GM19452 (cell line): ENCODE results near the gene KLHL7.

Experiments used
- ATAC-seq: cut with Tn5 transposase; IDR thresholded peaks from one replicate; pipeline ENCODE4 v1.9.1; 2021; ENCODE audit not compliant: unreplicated experiment

Gene KLHL7, protein sequence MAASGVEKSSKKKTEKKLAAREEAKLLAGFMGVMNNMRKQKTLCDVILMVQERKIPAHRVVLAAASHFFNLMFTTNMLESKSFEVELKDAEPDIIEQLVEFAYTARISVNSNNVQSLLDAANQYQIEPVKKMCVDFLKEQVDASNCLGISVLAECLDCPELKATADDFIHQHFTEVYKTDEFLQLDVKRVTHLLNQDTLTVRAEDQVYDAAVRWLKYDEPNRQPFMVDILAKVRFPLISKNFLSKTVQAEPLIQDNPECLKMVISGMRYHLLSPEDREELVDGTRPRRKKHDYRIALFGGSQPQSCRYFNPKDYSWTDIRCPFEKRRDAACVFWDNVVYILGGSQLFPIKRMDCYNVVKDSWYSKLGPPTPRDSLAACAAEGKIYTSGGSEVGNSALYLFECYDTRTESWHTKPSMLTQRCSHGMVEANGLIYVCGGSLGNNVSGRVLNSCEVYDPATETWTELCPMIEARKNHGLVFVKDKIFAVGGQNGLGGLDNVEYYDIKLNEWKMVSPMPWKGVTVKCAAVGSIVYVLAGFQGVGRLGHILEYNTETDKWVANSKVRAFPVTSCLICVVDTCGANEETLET

DNA sequence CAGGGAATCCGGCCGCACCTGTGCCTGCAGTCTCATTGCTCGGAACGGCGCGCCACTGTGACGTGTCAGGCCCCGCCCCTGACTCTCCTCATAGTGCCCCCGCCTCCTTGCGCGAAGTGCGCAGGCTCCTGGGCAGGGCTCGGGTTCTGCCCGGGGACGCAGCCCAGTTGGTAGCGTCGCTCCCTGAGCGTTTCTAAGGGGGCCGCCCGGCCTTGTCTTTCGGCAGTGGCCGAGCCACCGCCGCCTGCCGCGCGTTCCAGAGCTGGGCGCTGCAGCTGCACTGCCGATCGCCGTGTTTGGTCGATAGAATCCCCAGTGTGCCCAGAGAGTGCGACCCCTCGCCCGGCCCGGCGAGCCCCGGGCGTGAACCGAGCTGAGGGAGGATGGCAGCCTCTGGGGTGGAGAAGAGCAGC lies at the start of gene KLHL7:
KLHL7 (plus strand) TSS at position 142 of the 413 bp plus-strand sequence; CDS start at position 384, 242 bp downstream.
- ATAC-seq = peak; percentile 97

DNA sequence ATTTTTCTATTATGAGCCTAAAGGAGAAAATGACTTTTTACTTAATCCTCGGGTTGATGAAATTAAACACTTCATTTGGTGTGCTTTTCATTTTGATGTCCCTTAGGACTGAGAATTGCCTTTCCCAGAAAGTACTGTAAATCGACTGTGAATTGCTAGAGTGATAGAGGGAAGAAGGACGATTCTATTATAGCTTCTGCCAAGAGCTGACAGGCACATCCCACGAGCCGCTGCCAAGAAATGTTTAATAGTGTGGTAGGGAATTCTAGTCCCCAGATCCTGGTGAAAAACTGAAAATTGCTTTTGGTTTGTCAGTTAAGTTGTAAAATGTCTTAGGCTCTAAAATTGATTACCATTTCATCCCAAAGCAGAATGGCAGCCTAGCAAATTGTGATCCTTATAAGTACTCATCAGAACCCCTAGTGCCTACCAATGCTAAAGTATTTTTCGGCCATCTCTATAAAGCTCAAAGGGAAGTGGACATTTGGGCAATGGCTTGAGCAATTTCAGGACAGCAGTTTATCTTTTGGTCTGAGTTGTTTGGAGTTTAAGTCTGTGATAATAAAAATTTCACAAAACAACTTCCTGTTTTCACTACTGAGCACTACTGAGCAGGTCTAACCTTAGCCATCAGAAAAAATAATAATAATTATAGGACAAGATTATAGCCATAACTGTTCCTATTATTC lies 47.0 kb upstream of the KLHL7 start:
- ATAC-seq = no peak

DNA sequence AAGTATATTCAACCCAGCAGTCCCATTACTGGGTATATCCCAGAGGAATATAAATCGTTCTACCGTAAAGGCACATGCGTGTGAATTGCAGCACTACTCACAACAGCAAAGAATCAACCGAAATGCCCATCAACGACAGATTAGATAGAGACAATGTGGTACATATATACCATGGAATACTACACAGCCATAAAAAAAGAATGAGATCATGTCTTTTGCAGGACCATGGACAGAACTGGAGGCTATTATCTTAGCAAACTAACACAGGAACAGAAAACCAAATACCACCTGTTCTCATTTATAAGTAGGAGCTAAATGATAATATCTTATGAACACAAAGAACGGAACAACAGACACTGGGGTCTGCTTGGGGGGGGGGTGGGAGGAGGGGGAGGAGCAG lies 44.3 kb upstream of the KLHL7 start:
- no peak for ATAC-seq

DNA sequence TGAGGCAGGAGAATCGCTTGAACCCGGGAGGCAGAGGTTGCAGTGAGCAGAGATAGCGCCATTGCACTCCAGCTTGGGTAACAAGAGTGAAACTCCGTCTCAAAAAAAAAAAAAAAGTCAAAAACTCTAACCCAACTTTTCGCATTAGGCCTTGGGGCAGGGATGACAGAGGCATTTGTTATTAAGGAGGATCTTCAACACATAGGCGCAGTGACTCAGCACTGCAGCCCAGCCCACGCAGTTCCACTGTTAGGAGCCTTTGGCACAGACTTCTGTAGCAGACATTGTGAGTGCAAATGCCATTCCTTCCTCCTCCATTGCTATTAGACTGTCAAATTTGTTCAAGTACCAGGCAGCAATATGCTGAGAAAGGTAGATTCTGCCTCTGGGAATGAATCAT lies 43.1 kb upstream of the KLHL7 start:
- ATAC-seq = no peak

DNA sequence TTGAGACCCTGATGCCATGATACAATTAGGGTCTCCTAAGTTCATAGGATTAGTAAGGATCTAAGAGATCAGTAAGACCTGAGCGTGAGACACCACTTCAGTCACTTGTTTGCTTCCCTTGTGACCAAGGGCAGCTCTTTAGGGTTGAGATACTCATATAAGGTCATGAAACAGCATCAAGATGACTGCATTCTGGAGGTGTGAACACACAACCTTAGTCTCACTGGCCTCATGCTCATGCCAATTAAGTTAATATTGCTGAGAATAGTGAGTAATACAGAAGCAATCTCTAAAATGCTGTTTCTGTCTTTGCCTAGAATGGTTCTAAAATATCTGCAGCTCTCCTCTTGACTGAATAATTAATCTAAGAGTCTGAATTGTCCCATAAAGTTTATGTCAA lies 39.6 kb upstream of the KLHL7 start:
- no peak for ATAC-seq

DNA sequence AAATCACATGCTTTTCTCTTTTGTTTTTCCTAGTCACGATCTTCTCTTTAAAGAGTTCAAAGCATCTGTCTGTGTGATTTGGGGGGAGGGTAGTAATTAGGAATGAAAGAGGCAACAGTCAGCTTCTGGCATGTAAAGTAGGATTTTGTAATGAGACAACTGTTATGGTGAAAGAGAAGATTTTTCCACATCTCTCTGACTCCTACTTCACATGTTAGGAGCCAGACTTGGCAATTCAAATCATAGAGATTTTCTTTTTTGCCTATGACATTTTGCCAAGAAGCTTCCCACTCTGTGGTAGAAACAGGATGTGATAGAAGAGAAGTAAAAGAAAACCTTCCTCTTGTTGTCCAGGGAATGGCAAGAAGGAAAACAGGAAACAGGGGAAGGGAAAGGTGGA lies 38.3 kb upstream of the KLHL7 start:
- ATAC-seq = no peak

DNA sequence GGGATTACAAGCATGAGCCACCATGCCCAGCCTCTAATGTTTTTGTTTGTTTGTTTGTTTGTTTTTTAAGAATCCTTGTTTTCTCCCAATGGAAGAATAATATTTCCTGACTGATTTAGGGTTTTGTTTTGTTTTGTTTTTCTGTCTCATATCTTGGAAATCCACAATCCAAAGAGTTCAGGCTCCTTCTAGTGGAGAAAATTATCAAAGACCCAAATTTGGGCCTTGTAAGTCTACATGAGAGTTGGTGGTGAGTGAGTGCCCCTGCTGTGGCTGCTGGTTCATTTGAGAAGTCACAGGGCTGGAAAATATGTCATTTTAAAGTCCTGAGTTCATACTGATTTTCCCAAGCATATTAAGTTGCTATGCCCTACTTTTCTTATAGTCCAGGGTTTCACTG lies 33.5 kb upstream of the KLHL7 start:
- no peak for ATAC-seq

DNA sequence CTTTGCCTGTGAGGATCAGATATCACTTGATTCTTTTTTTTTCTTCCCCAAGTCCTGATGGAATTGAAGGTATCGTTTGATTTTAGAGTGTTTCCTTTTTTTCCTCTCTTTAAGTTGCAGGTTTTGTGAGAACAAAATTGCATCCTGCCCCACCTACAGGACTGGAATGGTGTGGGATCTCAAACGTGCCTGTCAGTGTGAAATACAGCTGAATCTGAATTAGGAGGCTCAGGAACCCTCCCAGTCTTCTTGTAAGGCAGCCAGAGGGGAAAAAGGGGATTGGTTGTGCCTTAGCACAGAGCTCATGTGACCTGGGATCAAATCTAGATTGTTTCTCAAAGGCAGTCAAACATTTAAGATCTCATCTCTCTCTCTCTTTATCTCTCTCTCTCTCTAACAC lies 32.7 kb upstream of the KLHL7 start:
- ATAC-seq = no peak

DNA sequence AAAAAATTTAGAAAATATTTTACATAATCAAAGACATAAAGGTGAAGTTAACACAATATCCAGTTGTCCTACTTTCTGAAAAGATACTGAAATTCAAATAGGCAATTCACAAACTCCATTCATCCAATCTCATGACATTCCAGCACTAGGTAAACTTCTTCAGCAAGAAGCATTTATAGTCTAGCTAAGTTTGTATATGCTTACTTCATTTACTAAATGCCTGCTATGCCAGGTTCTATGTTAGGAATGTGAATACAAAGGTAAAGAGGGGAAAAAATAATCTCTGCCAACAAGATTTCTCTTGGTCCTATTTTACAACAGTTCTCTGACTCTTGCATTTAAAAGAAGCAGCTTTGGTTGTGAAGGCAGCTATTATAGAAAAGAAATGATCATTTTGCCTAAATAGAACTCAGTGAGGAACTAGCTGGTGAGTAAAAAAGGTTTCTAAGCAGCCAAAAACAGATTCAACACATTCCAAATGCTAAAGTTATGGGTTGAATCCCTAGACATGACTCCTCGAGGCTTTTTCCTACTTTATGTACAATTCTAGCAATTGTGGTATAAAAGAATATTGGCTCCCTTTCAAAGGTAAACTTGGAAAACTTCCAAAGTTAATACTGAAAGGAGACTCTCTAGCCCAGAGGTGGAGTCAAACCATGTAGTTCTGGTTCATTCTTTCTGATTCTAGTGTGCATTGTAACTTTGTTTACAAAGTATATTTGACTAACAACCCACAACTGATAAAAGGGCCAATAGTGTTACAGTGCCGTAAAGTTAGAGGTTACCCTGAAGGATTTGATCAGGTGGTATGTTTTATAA lies 30.9 kb upstream of the KLHL7 start:
- no peak for ATAC-seq

DNA sequence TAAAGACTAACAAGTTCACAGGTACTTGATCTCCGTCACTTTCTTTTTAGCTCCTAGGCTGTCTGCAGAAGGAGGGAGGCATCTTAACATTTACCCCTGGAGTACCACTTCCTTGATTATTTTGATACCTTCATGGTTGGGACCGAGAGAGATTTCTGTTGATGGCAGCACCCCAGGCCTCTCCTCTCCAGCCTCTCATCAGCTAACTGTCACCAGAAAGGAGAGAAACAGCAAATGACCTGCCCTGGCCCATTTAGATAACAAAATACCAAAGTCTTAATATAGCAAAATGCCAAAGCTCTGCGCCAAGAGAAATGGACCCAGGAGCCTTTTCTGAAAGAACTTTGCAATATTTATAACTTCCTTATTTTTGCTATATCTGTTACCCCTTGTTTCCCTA lies 30.0 kb upstream of the KLHL7 start:
- ATAC-seq = no peak

DNA sequence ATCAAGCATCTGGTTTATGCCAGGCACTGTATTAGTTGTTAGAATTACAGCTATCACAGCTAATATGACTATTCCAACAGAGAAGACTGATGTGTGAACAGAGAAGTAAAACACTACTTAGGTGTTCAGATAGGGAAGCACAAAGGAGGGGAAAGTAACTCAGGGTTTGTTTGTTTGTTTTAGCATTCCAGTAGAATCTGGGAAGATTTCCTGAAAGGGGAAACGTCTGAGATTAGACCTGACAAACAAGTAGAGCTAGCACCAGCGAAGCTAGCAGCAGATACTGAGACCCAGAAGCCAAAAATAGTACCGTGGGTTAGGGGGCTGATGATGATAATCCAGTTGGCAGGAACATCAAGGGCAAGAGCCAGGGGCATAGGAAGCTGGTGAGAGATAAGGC lies 28.8 kb upstream of the KLHL7 start:
- no peak for ATAC-seq

DNA sequence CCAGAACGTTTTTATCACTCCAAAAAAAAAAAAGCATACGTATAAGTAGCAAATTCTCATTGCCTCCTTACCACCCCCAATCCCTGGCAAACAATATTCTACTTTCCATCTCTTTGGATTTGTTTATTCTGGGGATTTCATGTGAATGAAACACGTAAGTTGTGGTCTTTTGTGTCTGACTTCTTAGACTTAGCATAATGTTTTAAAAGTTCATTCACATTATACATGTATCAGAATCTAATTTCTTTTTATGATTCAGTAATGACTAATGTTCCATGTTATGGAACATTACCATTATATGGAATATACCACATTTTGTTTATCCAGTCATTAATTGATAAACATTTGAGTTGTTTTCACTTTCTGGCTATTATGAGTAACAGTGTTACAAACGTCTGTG lies 12.5 kb upstream of the KLHL7 start:
- ATAC-seq = no peak

DNA sequence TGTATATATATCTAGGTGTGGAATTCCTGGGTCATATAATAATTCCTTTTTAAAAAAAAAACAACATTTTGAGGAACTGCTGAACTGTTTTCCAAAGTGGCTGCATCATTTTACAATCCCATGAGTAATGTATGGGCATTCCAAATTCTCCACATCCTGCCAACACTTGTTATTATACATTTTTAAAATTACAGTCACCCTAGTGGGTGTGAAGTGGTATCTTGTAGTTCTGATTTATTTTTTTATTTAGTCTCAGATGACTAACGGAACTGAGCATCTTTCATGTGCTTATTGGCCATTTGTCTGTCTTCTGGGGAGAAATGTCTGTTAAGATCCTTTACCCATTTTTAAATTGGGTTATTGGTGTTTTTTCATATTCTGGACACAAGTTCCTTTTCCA lies 12.0 kb upstream of the KLHL7 start:
- ATAC-seq = no peak

DNA sequence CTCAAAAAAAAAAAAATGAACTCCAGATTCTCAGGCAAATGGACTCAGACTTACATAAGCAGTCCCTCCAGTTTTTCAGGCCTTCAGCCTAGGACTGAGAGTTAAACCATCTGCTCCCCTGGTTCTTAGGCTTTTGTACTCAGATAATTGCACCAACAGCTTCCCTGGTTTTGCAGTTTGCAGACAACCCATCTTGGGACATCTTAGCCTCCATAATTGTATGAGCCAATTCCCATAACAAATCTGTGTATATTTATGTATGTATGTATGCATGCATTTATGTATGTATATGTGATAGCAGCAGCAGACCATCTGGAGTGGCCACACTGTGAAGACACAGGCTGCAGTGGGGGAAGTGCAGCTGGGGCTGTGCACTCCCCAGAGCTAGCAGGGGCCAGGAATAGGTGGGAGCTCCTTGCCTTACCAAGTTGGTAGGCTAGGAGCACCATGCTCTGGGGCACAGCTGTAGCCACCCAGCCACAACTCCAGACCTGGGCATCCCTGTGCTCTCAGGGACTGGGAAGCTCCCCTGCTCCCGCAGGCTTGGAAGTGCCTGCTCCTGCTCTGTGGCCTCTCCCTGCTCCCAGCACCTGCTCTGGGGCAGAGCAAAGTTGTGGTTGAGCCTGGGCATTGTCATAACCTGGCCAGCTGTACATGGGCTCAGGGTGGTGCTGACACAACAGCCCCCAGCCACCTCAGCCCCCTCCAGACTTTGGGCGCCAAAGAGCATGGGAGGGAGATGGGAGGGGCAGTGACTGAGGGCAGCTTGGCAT lies 8.9 kb upstream of the KLHL7 start:
- no peak for ATAC-seq

DNA sequence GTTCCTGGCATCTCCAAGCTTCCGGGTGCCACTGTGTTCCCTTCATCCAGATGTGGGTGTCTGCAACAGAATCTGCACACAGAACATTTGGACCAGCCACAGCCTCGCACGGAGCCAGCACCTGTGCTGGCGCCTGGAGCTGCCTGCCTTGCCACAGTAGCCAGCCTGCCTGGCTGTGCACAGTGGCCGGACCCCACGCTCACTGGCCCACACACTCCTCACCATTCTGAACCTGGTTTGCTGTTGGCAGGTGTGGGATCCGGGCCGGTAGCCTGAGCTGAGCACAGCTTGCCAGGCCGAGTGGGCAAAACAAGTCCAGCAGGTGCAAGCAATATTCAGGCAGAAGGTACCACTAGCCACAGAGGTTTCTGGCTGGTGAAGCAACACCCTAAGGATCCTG lies 7.6 kb upstream of the KLHL7 start:
- ATAC-seq = no peak

DNA sequence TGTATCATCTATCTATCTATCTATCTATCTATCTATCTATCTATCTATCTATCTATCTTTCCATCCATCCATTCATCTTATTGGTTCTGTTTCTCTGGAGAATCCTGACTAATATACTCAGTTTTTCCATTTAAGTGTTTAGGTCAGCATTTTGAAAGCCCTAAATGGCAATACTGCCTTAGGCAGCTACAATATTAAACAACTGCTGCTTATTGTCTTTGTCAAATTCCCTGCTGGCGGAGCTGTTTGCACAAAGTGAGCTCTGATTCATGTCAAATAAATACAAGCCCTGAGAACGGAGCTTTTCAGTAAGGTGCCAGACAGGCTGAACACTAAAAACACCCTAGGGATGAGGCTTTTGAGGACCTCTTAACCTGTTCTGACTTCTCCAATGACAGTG lies 7.1 kb upstream of the KLHL7 start:
- ATAC-seq = no peak

DNA sequence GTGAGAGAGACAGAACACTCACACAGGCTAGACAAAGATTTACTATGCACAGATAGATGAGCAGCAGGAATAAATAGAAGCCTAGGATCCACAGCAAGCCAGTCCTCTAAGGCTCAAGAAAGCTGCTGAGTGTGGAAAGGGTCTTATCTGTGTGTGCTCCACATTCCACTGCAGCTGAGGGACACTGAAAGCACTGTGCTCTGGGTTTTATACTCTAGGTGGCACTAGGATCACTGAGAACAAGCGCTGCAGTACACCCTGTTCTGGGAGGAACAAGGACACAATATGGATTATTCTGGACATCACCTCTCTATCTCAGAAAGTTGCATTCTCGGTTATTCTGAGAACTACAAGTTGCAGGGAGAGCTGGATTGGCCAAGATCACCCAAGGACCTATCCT lies 4.9 kb upstream of the KLHL7 start:
- no peak for ATAC-seq

DNA sequence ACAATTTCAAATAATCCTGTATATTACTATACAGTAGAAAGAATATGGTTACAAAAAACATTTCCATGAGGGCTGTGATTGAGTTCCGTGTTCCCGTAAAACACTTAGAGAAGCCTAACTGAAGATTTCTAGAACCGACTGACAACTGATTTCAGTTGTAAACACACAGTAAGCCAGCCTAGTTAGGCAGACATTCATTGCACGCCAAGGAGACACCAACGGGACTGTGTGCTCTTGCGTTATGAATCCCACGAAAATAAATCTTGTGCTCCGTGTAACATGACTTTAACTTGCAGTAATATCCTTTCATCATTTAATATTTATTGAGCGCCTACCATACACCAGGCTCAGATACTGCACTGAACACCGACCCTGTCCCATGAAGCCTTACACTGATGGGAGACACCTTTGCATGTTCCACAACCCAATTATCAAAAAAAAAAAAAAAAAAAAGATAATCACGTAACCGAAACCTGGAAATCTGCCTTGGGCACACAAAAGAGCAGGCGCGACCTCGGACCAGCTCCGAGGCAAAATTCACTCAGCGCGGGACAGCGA lies 420 bp upstream of the KLHL7 start:
- ATAC-seq = peak; percentile 23

DNA sequence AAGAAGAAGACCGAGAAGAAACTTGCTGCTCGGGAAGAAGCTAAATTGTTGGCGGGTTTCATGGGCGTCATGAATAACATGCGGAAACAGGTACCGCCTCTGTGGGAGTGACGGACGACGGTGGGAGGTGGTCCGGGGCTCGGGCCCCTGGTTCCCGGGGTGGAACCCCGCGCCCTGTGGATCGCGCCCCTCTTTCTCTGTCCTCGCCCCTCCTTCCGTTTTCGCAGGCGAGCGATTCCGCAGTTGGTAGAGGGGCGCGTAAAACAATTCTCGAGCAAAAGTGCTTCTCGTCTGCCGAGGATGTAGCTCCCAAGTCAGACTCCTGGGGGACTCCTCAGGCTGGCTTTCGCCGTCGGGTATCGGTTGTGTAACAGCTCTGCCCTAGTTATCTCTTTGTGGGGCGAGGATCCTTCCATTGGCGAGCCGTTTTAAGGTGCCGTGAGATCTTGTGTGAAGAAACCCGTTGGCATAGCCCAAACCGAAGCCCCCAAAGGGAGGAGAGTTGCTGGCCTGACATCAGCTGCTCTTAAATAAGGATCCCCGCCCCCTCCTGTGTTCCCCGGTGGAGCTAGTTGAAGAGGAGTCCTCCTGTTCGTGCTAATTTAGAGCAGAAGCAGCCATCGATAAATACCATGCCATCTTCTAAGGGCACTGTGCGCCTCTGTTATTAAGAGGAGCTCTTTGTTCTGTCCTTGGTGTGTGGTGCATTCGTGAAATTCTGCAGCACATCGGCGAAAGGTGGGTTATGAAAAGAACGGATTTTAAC lies 655 bp downstream of the KLHL7 start:
- peak; percentile 32 for ATAC-seq
